H1 (cell line): ENCODE results near the gene SUSD6. TPM values are rescaled to one million over a fixed set of nuclear protein-coding genes. Genes with fewer than 3 reads are reported as not detected.

Experiments used
- CTCF ChIA-PET: fragments of 300-600 bp; sonication (Branson Sonifier 250); formaldehyde crosslinking; loops from one replicate; lab custom pipeline; 2021; ENCODE audit not compliant: partially characterized antibody; lab: Charles Lee
- POLR2A ChIA-PET: fragments of 300-600 bp; sonication (Branson Sonifier 250); formaldehyde crosslinking; loops from one replicate; lab custom pipeline; 2021; ENCODE audit warnings: inconsistent platforms; ENCODE audit not compliant: partially characterized antibody; lab: Charles Lee
- DNase-seq, 2 experiments: peaks; one replicate each; pipeline versions ENCODE4 v3.0.0 to v3.0.0-alpha.2; 2010 to 2022; ENCODE audit warnings: low spot score in 2 of 2, low read depth in 1 of 2, mixed read lengths in 1 of 2
- FAIRE-seq: peaks from 2 replicates; lab custom pipeline; 2011; peaks lifted over from hg19 to GRCh38; lab: Jason Lieb, UNC
- H2AFZ ChIP-seq: 2 replicates; pipeline ENCODE4 v1.8.1; 2012; ENCODE audit warnings: low read length, inconsistent platforms
- H2AK5ac ChIP-seq: 2 replicates; pipeline ENCODE4 v1.6.1; 2013; ENCODE audit warnings: low read depth, low read length
- H2BK120ac ChIP-seq: replicated peaks from 2 replicates; pipeline ENCODE3; 2013; ENCODE audit warnings: low read depth, low read length, inconsistent platforms
- H2BK12ac ChIP-seq: 2 replicates; pipeline ENCODE4 v1.6.1; 2013; ENCODE audit warnings: low read depth, low read length
- H2BK15ac ChIP-seq: 2 replicates; pipeline ENCODE4 v1.6.1; 2013; ENCODE audit warnings: low read length
- H2BK20ac ChIP-seq: 2 replicates; pipeline ENCODE4 v1.6.1; 2013; ENCODE audit warnings: low read length
- H2BK5ac ChIP-seq: 2 replicates; pipeline ENCODE4 v1.6.1; 2013; ENCODE audit warnings: low read depth, low read length
- H3K14ac ChIP-seq: 2 replicates; pipeline ENCODE4 v1.6.1; 2013; ENCODE audit warnings: inconsistent platforms; ENCODE audit not compliant: insufficient read length
- H3K18ac ChIP-seq: 2 replicates; pipeline ENCODE4 v1.6.1; 2013; ENCODE audit warnings: low read length; ENCODE audit errors: extremely low read depth
- H3K23ac ChIP-seq: 2 replicates; pipeline ENCODE4 v1.6.1; 2013; ENCODE audit warnings: inconsistent platforms; ENCODE audit not compliant: insufficient read length
- H3K23me2 ChIP-seq: 2 replicates; pipeline ENCODE4 v1.6.1; 2013; ENCODE audit warnings: low read depth, low read length
- H3K27ac ChIP-seq: 2 replicates; pipeline ENCODE4 v1.6.1; 2011; ENCODE audit warnings: low read depth, low read length, inconsistent platforms
- H3K27me3 ChIP-seq, 4 experiments: replicated peaks in 1 of 4; 1 replicate in 1 of 4; 2 replicates in 3 of 4; pipeline versions ENCODE4 v1.6.1 to v1.8.1; 2011 to 2013; ENCODE audit warnings: low read length in 3 of 4, mild to moderate bottlenecking in 3 of 4, inconsistent platforms in 2 of 4, mixed read lengths in 2 of 4, moderate library complexity in 1 of 4; ENCODE audit not compliant: control insufficient read depth in 3 of 4, insufficient read depth in 3 of 4; ENCODE audit errors: extremely low read depth in 1 of 4
- H3K36me3 ChIP-seq, 4 experiments: 2 replicates each; pipeline versions ENCODE4 v1.6.1 to v1.8.1; 2011 to 2013; ENCODE audit warnings: mild to moderate bottlenecking in 4 of 4, low read length in 3 of 4, moderate library complexity in 2 of 4, control low read depth in 1 of 4, inconsistent platforms in 1 of 4; ENCODE audit not compliant: insufficient read depth in 4 of 4, control insufficient read depth in 2 of 4
- H3K4ac ChIP-seq: replicated peaks from 2 replicates; pipeline ENCODE3; 2013; ENCODE audit warnings: low read length, low read depth, mixed read lengths, inconsistent platforms; ENCODE audit not compliant: insufficient read length
- H3K4me1 ChIP-seq, 4 experiments: replicated peaks in 1 of 4; 1 replicate in 1 of 4; 2 replicates in 3 of 4; pipeline versions ENCODE4 v1.6.1 to v1.8.1; 2011 to 2013; ENCODE audit warnings: low read length in 3 of 4, inconsistent platforms in 2 of 4, mixed read lengths in 1 of 4; ENCODE audit not compliant: insufficient read depth in 4 of 4, control insufficient read depth in 3 of 4
- H3K4me2 ChIP-seq, 2 experiments: 2 replicates each; pipeline versions ENCODE4 v1.6.1 to v1.8.1; 2011 to 2013; ENCODE audit warnings: low read depth in 2 of 2, low read length in 2 of 2, control low read depth in 1 of 2, inconsistent platforms in 1 of 2, mild to moderate bottlenecking in 1 of 2; ENCODE audit not compliant: insufficient read depth in 1 of 2
- H3K4me3 ChIP-seq, 4 experiments: fragments of 200-600, 300-600 bp in 1 of 4; sonication (generic), shearing (Covaris generic), sonication (Bioruptor Twin) in 1 of 4; 2 replicates each; pipeline versions ENCODE4 v1.5.1 to v1.8.1; 2011 to 2016; ENCODE audit warnings: low read length in 4 of 4, low read depth in 3 of 4, control low read depth in 2 of 4, inconsistent platforms in 2 of 4, mild to moderate bottlenecking in 2 of 4, mixed read lengths in 1 of 4, moderate library complexity in 1 of 4; ENCODE audit not compliant: insufficient read depth in 2 of 4; ENCODE audit errors: extremely low read depth in 1 of 4
- H3K56ac ChIP-seq: replicated peaks from 2 replicates; pipeline ENCODE3; 2013; ENCODE audit warnings: low read depth, mild to moderate bottlenecking, mixed read lengths, low read length, inconsistent platforms; ENCODE audit not compliant: insufficient read length
- H3K79me1 ChIP-seq: 2 replicates; pipeline ENCODE4 v1.6.1; 2013; ENCODE audit warnings: low read depth, low read length, control low read depth
- H3K79me2 ChIP-seq, 2 experiments: 2 replicates each; pipeline versions ENCODE4 v1.6.1 to v1.8.1; 2012 to 2013; ENCODE audit warnings: low read length in 2 of 2, mild to moderate bottlenecking in 2 of 2, inconsistent platforms in 1 of 2; ENCODE audit not compliant: insufficient read depth in 2 of 2, control insufficient read depth in 1 of 2
- H3K9ac ChIP-seq, 4 experiments: replicated peaks in 1 of 4; 1 replicate in 1 of 4; 2 replicates in 3 of 4; pipeline versions ENCODE4 v1.6.1 to v1.8.1; 2011 to 2013; ENCODE audit warnings: low read depth in 3 of 4, low read length in 3 of 4, control low read depth in 2 of 4, mild to moderate bottlenecking in 2 of 4, moderate library complexity in 2 of 4, inconsistent platforms in 1 of 4; ENCODE audit errors: extremely low read depth in 1 of 4
- H3K9me3 ChIP-seq, 2 experiments: 2 replicates each; pipeline versions ENCODE4 v1.6.1 to v1.8.1; 2012 to 2013; ENCODE audit warnings: mild to moderate bottlenecking in 2 of 2, moderate library complexity in 2 of 2, control low read depth in 1 of 2, inconsistent platforms in 1 of 2, low read depth in 1 of 2, low read length in 1 of 2, mixed read lengths in 1 of 2; ENCODE audit not compliant: insufficient read depth in 2 of 2
- H4K20me1 ChIP-seq, 2 experiments: replicated peaks in 1 of 2; 2 replicates each; pipeline versions ENCODE3 to v1.8.1; 2011 to 2013; ENCODE audit warnings: inconsistent platforms in 2 of 2, low read length in 2 of 2, mild to moderate bottlenecking in 1 of 2; ENCODE audit not compliant: insufficient read depth in 2 of 2, control insufficient read depth in 1 of 2
- H4K5ac ChIP-seq: 2 replicates; pipeline ENCODE4 v1.6.1; 2013; ENCODE audit warnings: low read length, low read depth, mixed read lengths, inconsistent platforms; ENCODE audit not compliant: insufficient read length
- H4K8ac ChIP-seq: 2 replicates; pipeline ENCODE4 v1.8.0; 2013; ENCODE audit warnings: mild to moderate bottlenecking, moderate library complexity, low read length, inconsistent platforms; ENCODE audit not compliant: insufficient read depth; ENCODE audit errors: extremely low read depth
- H4K91ac ChIP-seq: replicated peaks from 2 replicates; pipeline ENCODE3; 2013; ENCODE audit warnings: low read length, mixed read lengths, inconsistent platforms; ENCODE audit not compliant: insufficient read length
- ASH2L ChIP-seq: fragments of 200-600, 300-600 bp; sonication (generic); IDR thresholded peaks from one replicate; pipeline ENCODE4 v1.7.1; 2017; ENCODE audit warnings: low read length
- BCL11A ChIP-seq, 2 experiments: IDR thresholded peaks; one replicate each; pipeline ENCODE4 v1.6.1; 2011; ENCODE audit warnings: low read depth in 2 of 2, low read length in 2 of 2, mild to moderate bottlenecking in 2 of 2
- CTBP2 ChIP-seq: IDR thresholded peaks from 2 replicates; pipeline ENCODE4 v1.7.0; 2011; ENCODE audit warnings: borderline replicate concordance, mild to moderate bottlenecking, moderate library complexity, mixed read lengths, low read length; ENCODE audit not compliant: insufficient read depth, insufficient read length
- GABPA ChIP-seq: IDR thresholded peaks from 2 replicates; pipeline ENCODE4 v1.6.1; 2011; ENCODE audit warnings: mild to moderate bottlenecking, low read length, moderate library complexity, borderline replicate concordance; ENCODE audit not compliant: insufficient read depth
- JUND ChIP-seq: IDR thresholded peaks from 2 replicates; pipeline ENCODE4 v1.6.1; 2011; ENCODE audit warnings: mild to moderate bottlenecking, improper control_type of control experiment, low read length
- MAFK ChIP-seq: IDR thresholded peaks from 2 replicates; pipeline ENCODE4 v1.6.1; 2012; ENCODE audit warnings: low read depth, mild to moderate bottlenecking, improper control_type of control experiment, low read length
- NANOG ChIP-seq: IDR thresholded peaks from 2 replicates; pipeline ENCODE4 v1.6.1; 2011; ENCODE audit warnings: low read length, low read depth, mild to moderate bottlenecking, inconsistent platforms; ENCODE audit not compliant: insufficient read depth, poor library complexity, severe bottlenecking
- NRF1 ChIP-seq: IDR thresholded peaks from 2 replicates; pipeline ENCODE4 v1.6.1; 2011; ENCODE audit warnings: mild to moderate bottlenecking, low read depth, low read length, improper control_type of control experiment
- RBBP5 ChIP-seq: IDR thresholded peaks from 2 replicates; pipeline ENCODE4 v1.7.1; 2012; ENCODE audit warnings: low read depth, mild to moderate bottlenecking, inconsistent platforms, low read length, moderate library complexity, borderline replicate concordance
- SIN3A ChIP-seq, 2 experiments: IDR thresholded peaks in 1 of 2; conservative IDR thresholded peaks in 1 of 2; 2 replicates each; pipeline ENCODE4 v1.6.1; 2011 to 2012; ENCODE audit warnings: low read length in 2 of 2, improper control_type of control experiment in 1 of 2, low read depth in 1 of 2, mild to moderate bottlenecking in 1 of 2
- TBP ChIP-seq: IDR thresholded peaks from 2 replicates; pipeline ENCODE4 v1.6.1; 2011; ENCODE audit warnings: low read depth, low read length, improper control_type of control experiment
- TEAD4 ChIP-seq: IDR thresholded peaks from 2 replicates; pipeline ENCODE4 v1.6.1; 2012; ENCODE audit warnings: low read depth, low read length, inconsistent platforms, mixed read lengths
- ZNF274 ChIP-seq: IDR thresholded peaks from 2 replicates; pipeline ENCODE4 v1.7.0; 2012; ENCODE audit warnings: low read length, borderline replicate concordance; ENCODE audit errors: extremely low read depth
- WGBS, 2 experiments: shearing (Covaris generic) in 1 of 2; methylation state at CpG; one replicate each; pipeline versions ENCODE4 v1.1.6 to v1.1.7; 2013 to 2015; ENCODE audit warnings: low lambda C conversion rate in 2 of 2, mixed read lengths in 2 of 2, inconsistent platforms in 1 of 2, low coverage in 1 of 2, missing lambda C conversion rate in 1 of 2; ENCODE audit not compliant: insufficient replicate concordance in 2 of 2, insufficient coverage in 1 of 2, insufficient read length in 1 of 2; ENCODE audit errors: extremely low coverage in 1 of 2, missing lambda C conversion rate in 1 of 2; 5-methylcytosine and 5-hydroxymethylcytosine counted together
- polyA plus RNA-seq, 7 experiments: library from polyadenylated mRNA; depleted of rRNA in 3 of 7; stranded (reverse) in 5 of 7; unstranded in 2 of 7; fragments of >200 nt in 5 of 7; fragments of 200-250 nt in 2 of 7; gene quantifications; 1 replicate in 5 of 7; 2 replicates in 1 of 7; 4 replicates in 1 of 7; pipeline versions ENCODE4 v1.2.1 to v1.2.3, GENCODE V29; 2011 to 2013; ENCODE audit warnings: missing spikeins in 2 of 7, mixed read lengths in 2 of 7
- total RNA-seq: library from RNA; stranded (reverse); fragmentation: NEBNext Ultra II Directional; extraction: Animal tissue kit (Norgen Biotek cat#: 25700); gene quantifications from 2 replicates; pipeline ENCODE4 v1.2.1, GENCODE V29; 2021
- TF ChIP-seq, protein P1 (sequence below): IDR thresholded peaks from 2 replicates; pipeline ENCODE4 v1.6.1; 2011; ENCODE audit warnings: low read depth, mild to moderate bottlenecking, low read length; ENCODE audit not compliant: insufficient read depth

SUSD6 gene
- total and polyA plus RNA-seq, 2 of the 8 experiments (the other 6 are each of a cell fraction or from before 2014, with no cell fraction given) = 3.0 to 3.8 TPM

DNA sequence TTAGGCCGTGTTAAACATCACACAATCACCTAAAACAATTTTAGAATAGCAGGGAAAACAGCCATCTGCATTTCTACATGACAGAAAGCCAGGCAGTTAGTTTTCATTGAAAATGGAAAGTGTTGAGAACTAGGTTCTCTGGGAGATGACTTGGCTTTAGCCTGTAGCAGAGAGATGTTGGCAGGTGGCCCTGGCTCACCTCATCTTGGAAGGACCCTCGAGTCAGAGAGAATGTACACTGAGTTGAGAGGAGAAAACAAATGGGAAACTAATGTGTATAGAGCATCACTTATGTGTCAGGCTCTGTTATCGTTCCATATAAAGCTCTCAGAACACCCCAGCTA lies 51.9 kb downstream of the SUSD6 start:
- no peak overlapping the region for H3K14ac ChIP-seq
- no peak overlapping the region for H2BK120ac ChIP-seq
- H4K91ac ChIP-seq = no peak overlapping the region
- H3K9ac ChIP-seq = no peak overlapping the region
- no peak overlapping the region for H2BK20ac ChIP-seq
- no peak overlapping the region for H3K18ac ChIP-seq
- no peaks in the 10 kb centered on the region for H3K79me2 ChIP-seq
- H2BK15ac ChIP-seq = no peak overlapping the region
- H3K4me1 ChIP-seq = peaks cover 9 to 13% (median 11%) of the 10 kb centered on the region in 4 experiments; a peak in 6 of 7 replicates
- H2BK12ac ChIP-seq = no peak overlapping the region
- no peak overlapping the region for H2BK5ac ChIP-seq
- FAIRE-seq = no peak
- no peak overlapping the region for H3K4ac ChIP-seq
- no peaks in the 10 kb centered on the region for H3K27me3 ChIP-seq
- ChIA-PET CTCF (no interaction called here), POLR2A (no interaction called here)
- H3K27ac ChIP-seq = no peak overlapping the region
- H3K4me3 ChIP-seq = no peak overlapping the region
- H3K23ac ChIP-seq = no peak overlapping the region
- no peaks in the 10 kb centered on the region for H4K20me1 ChIP-seq
- DNase-seq = no peak
- H4K8ac ChIP-seq = no peak overlapping the region
- 81% methylated on average over 3 of the region's 3 CpGs; no CpG with 5 or more reads in 1 of the 2 experiments for WGBS, 2 experiments
- no peak overlapping the region for H3K56ac ChIP-seq
- 0 out of 2 replicates have a peak, but pooled peaks cover 2% of the 10 kb centered on the region for H3K79me1 ChIP-seq
- H3K36me3 ChIP-seq = no peaks in the 10 kb centered on the region
- no peak overlapping the region for H2AFZ ChIP-seq
- H3K9me3 ChIP-seq = no peaks in the 10 kb centered on the region
- H3K4me2 ChIP-seq = no peak overlapping the region
- no peaks in the 10 kb centered on the region for H3K23me2 ChIP-seq
- H2AK5ac ChIP-seq = no peak overlapping the region
- H4K5ac ChIP-seq = no peak overlapping the region
- TF ChIP-seq SIN3A (conservative IDR thresholded peaks at IDR 0.05 in 1 of 2, IDR thresholded peaks at IDR 0.05 in 1 of 2; ENCODE audit: low read depth in 1 of 2, low read length in 2 of 2) (no peak), MAFK (no peak), NANOG (no peak), RBBP5 (no peak), GABPA (no peak), JUND (no peak), CTBP2 (no peak), TBP (no peak), ZNF274 (no peak), ASH2L (no peak), NRF1 (no peak), BCL11A (IDR thresholded peaks at IDR 0.05; ENCODE audit: low read depth in 2 of 2, low read length in 2 of 2) (no peak), TEAD4 (no peak)
- TF ChIP-seq, protein P1, sequence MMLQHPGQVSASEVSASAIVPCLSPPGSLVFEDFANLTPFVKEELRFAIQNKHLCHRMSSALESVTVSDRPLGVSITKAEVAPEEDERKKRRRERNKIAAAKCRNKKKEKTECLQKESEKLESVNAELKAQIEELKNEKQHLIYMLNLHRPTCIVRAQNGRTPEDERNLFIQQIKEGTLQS = no peak
